Amygdala (tissue), 56 donors: Measurements from ENCODE around the gene NCOA6.

Experiments used
- DNase-seq, 56 donors: peaks; one replicate each; lab custom pipeline; 2025; lab: John Stamatoyannopoulos, UW

Gene NCOA6

GRCh38 chr20:34669094-34669493, 156.4 kb downstream of the NCOA6 start:
- no peak for DNase-seq
